K562 (cell line): Measurements from ENCODE around the gene ATF1.
A peak's percentile ranks its signal among the peaks of the same experiment; 100 is the strongest.

Experiments
- CEBPB ChIP-seq: fragments of 450-650 bp; IDR thresholded peaks from 2 replicates; pipeline ENCODE4 v1.6.1; 2016; ENCODE audit warnings: missing genetic modification characterization, missing compliant biosample characterization
- FOSL1 ChIP-seq: fragments of 200-800 bp; sonication (Bioruptor generic); conservative IDR thresholded peaks from 2 replicates; pipeline ENCODE4 v1.6.1; 2016; ENCODE audit warnings: missing genetic modification characterization, missing compliant biosample characterization
- FOXJ3 ChIP-seq: sonication (generic); formaldehyde crosslinking; IDR thresholded peaks from 2 replicates; pipeline ENCODE4 v1.4.0; 2020; ENCODE audit warnings: mild to moderate bottlenecking, missing genetic modification reagents
- JUN ChIP-seq, 2 experiments: sonication (generic) in 1 of 2; formaldehyde crosslinking in 1 of 2; IDR thresholded peaks; 2 replicates each; pipeline versions ENCODE4 v1.6.1 to v1.8.0; 2012 to 2022; ENCODE audit warnings: borderline replicate concordance in 2 of 2, mild to moderate bottlenecking in 2 of 2, improper control_type of control experiment in 1 of 2, low read depth in 1 of 2, low read length in 1 of 2, missing genetic modification reagents in 1 of 2
- KAT2B ChIP-seq: IDR thresholded peaks from one replicate; pipeline ENCODE4 v1.6.1; 2012; ENCODE audit warnings: low read depth, mild to moderate bottlenecking, control low read depth, inconsistent platforms, low read length, moderate library complexity
- MYC ChIP-seq, 2 experiments: fragments of 250-450 bp in 1 of 2; sonication (Bioruptor Pico) in 1 of 2; IDR thresholded peaks; 2 replicates each; pipeline versions ENCODE4 v1.5.1 to v1.6.1; 2012 to 2021; ENCODE audit warnings: low read depth in 2 of 2, borderline replicate concordance in 1 of 2, improper control_type of control experiment in 1 of 2, low read length in 1 of 2, mild to moderate bottlenecking in 1 of 2, moderate library complexity in 1 of 2
- NELFE ChIP-seq: IDR thresholded peaks from 2 replicates; pipeline ENCODE4 v1.6.1; 2011; ENCODE audit warnings: mild to moderate bottlenecking; ENCODE audit not compliant: insufficient read depth, insufficient read length
- SMC3 ChIP-seq: conservative IDR thresholded peaks from 2 replicates; pipeline ENCODE4 v1.6.1; 2011; ENCODE audit warnings: low read depth, low read length, improper control_type of control experiment; ENCODE audit not compliant: insufficient read depth
- TCFL5 ChIP-seq: fragments of 250-450 bp; sonication (Bioruptor Pico); conservative IDR thresholded peaks from 2 replicates; pipeline ENCODE4 v1.6.1; 2021; ENCODE audit warnings: mild to moderate bottlenecking, moderate library complexity, matching md5 sums
- YY1 ChIP-seq, 3 experiments: IDR thresholded peaks; 2 replicates each; pipeline ENCODE4 v1.6.1; 2011; ENCODE audit warnings: low read length in 2 of 3, mild to moderate bottlenecking in 2 of 3, moderate library complexity in 2 of 3, borderline replicate concordance in 1 of 3, control low read depth in 1 of 3, low read depth in 1 of 3; ENCODE audit not compliant: insufficient read depth in 3 of 3, insufficient replicate concordance in 2 of 3, control insufficient read depth in 1 of 3, insufficient read length in 1 of 3; ENCODE audit errors: extremely low read depth in 1 of 3
- ZHX1 ChIP-seq: fragments of 150-350 bp; conservative IDR thresholded peaks from 2 replicates; pipeline ENCODE4 v1.6.1; 2014; ENCODE audit warnings: low read length
- ZNF830 ChIP-seq: fragments of 250-450 bp; sonication (Bioruptor Pico); IDR thresholded peaks from 2 replicates; pipeline ENCODE4 v1.5.0; 2021; ENCODE audit warnings: mild to moderate bottlenecking
- TF ChIP-seq, protein P1 (sequence below), 3 experiments: IDR thresholded peaks in 2 of 3; conservative IDR thresholded peaks in 1 of 3; 2 replicates each; pipeline ENCODE4 v1.5.1; 2011 to 2012; ENCODE audit warnings: low read length in 3 of 3, mild to moderate bottlenecking in 3 of 3, control low read depth in 2 of 3, improper control_type of control experiment in 1 of 3, inconsistent platforms in 1 of 3, low read depth in 1 of 3, mixed read lengths in 1 of 3, moderate library complexity in 1 of 3; ENCODE audit not compliant: insufficient read depth in 2 of 3

DNA sequence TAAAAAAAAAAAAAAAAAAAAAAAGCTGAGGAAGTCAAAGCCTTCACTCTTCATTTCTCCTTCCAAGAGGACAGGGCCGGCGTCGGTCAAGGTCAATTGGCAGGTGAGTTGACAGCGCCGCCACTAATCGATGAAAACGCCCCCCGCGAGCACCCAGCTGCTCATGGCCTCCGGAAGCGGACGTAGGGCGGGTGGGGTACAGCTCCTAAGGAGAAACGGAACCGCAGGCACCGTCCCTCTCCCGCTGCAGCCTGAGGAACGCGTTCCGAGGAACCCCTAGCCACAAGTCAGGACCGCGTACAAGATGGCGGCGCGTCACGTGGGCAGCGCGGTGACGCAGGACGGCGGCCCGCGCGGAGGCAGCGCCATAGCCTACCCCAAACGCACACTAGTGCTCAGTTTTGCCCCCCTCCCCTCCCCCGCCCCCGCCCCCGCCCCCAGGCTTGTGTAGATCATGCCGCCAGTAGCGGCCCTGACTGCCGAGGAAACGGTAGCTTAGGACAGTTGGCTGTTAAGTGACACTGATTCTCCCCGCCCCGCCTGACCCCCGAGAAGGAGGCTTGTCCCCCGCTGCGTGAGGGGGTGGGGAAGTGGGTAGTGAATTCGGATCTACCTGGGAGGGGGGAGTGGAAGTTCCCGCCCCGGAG, at the start of gene ATF1:
- TF ChIP-seq JUN (IDR thresholded peaks at IDR 0.05; ENCODE audit: borderline replicate concordance, low read depth, low read length): peak; percentile 58; the same call in 1 of the 2 replicates
- no peak for TF ChIP-seq JUN (CRISPR knock-in tag; IDR thresholded peaks at IDR 0.05; ENCODE audit: borderline replicate concordance)
- TF ChIP-seq CEBPB (tag): no peak
- TF ChIP-seq, protein P1, sequence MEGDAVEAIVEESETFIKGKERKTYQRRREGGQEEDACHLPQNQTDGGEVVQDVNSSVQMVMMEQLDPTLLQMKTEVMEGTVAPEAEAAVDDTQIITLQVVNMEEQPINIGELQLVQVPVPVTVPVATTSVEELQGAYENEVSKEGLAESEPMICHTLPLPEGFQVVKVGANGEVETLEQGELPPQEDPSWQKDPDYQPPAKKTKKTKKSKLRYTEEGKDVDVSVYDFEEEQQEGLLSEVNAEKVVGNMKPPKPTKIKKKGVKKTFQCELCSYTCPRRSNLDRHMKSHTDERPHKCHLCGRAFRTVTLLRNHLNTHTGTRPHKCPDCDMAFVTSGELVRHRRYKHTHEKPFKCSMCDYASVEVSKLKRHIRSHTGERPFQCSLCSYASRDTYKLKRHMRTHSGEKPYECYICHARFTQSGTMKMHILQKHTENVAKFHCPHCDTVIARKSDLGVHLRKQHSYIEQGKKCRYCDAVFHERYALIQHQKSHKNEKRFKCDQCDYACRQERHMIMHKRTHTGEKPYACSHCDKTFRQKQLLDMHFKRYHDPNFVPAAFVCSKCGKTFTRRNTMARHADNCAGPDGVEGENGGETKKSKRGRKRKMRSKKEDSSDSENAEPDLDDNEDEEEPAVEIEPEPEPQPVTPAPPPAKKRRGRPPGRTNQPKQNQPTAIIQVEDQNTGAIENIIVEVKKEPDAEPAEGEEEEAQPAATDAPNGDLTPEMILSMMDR (IDR thresholded peaks at IDR 0.05 in 2 of 3, conservative IDR thresholded peaks at IDR 0.05 in 1 of 3; ENCODE audit: insufficient read depth in 2 of 3, low read depth in 1 of 3, low read length in 3 of 3): no peak
- TF ChIP-seq YY1 (IDR thresholded peaks at IDR 0.05; ENCODE audit: borderline replicate concordance in 1 of 3, control insufficient read depth in 1 of 3, extremely low read depth in 1 of 3, insufficient read depth in 3 of 3, insufficient read length in 1 of 3, insufficient replicate concordance in 2 of 3, low read depth in 1 of 3, low read length in 2 of 3): peak; percentile 91 to 98 (median 96)
- TF ChIP-seq FOSL1 (tag): 0 out of 2 replicates have a peak, but pooled peaks have one; percentile 38
- no peak for TF ChIP-seq TCFL5
- TF ChIP-seq FOXJ3 (CRISPR knock-in tag): no peak
- 0 out of 2 replicates have a peak, but pooled peaks have one; percentile 66 for TF ChIP-seq ZHX1
- TF ChIP-seq SMC3: no peak
- TF ChIP-seq NELFE: no peak
- no peak for TF ChIP-seq ZNF830 (CRISPR knock-in tag)
- TF ChIP-seq KAT2B: no peak
- peak; percentile 97 for TF ChIP-seq MYC (IDR thresholded peaks at IDR 0.05; ENCODE audit: low read depth, low read length)
- TF ChIP-seq MYC (CRISPR knock-in tag; IDR thresholded peaks at IDR 0.05; ENCODE audit: borderline replicate concordance, low read depth): peak; percentile 77
